GM19395 (cell line): ENCODE results near the gene SLC9A3.

Experiments used
- ATAC-seq: cut with Tn5 transposase; IDR thresholded peaks from one replicate; pipeline ENCODE4 v1.9.1; 2021; ENCODE audit warnings: mild to moderate bottlenecking, moderate library complexity; ENCODE audit not compliant: unreplicated experiment

SLC9A3 gene

DNA sequence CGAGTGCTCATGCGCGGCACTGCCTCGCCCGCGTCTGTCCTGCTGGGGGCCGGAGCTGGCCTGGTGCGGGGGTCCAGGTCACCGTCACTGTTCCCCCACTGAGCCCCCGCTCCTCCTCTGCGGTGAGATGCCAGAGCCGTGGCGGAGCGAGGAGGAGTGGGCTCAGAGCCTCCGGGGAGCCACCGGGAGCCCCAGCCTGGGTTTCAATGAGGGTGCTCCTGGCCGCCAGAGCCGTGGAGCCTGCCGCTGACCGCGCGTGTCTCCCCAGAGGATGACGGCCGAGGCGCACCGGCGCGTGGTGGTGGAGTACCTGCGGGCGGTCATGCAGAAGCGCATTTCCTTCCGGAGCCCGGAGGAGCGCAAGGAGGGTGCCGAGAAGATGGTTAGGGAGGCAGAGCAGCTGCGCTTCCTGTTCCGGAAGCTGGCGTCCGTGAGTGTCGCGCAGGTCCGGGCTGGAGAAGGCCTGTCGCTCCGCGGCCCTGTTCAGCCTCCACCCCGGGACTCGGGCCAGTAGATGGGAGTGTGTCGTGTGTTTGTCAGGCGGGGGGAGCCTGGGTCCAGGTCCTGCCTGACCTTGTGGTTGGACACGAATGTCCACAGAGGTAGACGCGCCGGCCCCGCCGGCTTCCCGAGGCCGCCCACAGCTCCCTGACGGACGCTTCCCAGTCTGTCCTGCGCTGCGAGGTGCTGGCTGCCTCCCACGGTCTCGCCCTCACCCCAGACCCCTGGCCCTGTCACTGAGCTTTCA is 59.2 kb downstream of the SLC9A3 start:
- no peak for ATAC-seq

DNA sequence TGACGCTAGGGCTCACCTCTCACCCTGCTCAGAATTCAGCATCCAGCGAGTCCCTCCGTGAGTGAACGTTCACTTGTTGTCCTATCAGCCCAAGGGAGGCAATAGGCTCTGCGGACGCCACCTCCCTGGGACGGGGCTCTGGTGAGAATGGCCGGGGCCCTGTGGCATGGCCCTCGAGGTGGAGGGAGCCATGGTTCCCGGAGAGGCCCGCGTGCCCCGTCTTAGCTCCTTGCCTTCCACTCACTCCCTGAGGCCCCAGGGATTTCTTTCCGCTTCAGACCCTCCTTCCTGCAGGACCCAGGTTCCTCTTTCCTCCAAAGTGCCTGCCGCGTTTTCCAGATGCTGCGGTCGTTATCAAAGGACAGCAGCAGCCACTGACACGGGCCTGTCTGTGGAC is 59.8 kb downstream of the SLC9A3 start:
- no peak for ATAC-seq

DNA sequence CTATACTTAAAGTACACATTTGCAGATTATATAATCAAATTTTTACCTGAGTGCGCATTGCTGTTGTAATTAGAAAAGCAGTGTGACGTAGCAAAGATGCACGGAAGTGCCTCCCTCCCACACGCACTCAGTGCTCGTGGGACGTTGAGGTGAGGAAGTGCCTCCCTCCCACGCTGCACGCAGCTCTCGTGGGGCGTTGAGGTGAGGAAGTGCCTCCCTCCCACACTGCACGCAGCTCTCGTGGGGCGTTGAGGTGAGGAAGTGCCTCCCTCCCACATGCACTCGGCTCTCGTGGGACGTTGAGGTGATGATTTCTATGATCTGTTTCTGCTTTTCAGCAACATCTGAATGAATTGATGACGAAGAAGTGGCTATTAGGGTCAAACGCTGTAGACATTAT is 60.3 kb downstream of the SLC9A3 start:
- ATAC-seq, result no peak

DNA sequence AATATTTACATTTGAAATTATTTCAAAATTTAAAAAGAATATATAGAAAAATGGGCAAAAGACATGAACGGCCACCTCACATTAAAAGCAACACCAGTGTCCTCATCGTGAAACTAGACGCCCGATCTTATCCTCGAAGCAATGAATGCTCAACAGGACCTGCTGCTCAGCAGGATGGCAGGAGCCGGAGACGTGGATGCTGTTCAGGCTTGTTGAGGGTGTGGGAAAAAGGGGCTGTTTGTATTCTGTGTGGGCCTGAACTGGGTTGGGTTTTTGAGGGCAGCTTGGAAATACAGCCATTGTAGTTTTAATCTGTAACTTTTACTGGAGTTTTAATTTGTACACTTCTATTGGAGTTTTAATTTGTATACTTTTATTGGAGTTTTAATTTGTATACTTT is 60.9 kb downstream of the SLC9A3 start:
- ATAC-seq, result no peak

DNA sequence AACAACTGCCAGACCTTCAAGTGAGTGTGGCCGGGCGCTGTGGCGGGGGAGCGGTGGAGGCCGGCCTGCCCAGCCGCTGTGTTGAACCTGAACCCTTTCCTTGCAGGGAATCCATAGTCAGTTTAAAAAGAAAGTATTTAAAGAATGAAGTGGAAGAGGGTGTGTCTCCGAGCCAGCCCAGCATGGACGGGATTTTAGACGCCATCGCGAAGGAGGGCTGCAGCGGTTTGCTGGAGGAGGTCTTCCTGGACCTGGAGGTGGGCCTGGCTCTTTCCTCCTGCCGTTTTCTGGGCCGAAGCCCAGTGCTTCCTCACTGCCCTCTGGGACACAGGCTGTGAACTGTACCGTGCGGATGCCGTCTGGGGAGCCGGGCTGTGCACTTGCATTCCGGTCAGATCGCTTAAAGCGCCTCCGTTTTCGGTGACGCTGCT is 62.2 kb downstream of the SLC9A3 start:
- no peak for ATAC-seq

DNA sequence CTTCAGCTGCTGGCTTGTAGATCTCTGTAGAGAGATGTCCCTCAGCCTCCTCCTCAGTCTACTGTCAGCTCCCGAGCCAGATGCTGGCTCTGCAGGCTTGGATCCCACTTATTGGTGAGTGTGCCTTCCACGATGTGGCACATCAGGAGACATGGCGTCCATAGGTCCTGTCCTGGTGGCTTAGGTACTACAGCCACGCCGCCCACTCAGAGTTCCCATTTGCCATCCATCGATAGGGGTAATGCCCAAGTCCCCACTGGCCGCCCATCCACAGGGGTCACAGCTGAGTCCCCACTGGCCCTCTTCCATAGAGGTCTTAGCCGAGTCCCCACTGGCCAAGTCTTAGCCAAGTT is 64.0 kb downstream of the SLC9A3 start:
- ATAC-seq, result no peak

DNA sequence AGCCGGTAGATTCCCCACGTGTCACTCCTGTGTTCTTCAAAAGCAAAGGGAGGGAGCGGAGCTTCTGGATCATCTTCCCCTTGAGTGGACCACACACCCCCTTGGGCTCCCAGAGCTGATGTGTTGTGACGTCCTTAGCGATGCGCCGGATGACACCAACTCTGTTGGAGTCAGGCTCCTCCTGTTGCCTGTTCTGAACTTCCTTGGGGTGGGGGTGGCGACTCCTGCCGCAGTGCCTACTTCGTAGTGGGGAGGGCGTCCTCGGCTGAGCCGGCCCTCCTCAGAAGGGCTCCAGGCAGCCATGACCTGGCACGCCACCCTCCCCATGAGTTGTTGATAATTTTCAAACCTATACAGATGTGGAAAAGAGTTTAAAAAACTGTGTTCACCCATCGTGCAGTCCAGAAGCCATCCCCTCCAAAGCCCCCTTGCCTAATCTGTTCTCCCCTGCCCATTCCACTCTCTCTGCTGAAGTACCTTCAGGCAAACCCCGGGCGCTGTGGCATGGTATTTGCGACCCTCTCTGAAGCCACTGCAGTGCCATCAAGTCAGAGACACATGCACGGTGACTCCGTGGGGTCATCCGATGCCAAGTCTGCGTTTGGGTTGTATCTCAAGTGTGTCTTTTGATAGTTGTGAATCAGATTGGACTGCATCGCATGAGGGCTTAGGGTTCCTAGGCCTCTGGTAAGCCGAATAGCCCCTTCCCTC is 64.5 kb downstream of the SLC9A3 start:
- no peak for ATAC-seq

DNA sequence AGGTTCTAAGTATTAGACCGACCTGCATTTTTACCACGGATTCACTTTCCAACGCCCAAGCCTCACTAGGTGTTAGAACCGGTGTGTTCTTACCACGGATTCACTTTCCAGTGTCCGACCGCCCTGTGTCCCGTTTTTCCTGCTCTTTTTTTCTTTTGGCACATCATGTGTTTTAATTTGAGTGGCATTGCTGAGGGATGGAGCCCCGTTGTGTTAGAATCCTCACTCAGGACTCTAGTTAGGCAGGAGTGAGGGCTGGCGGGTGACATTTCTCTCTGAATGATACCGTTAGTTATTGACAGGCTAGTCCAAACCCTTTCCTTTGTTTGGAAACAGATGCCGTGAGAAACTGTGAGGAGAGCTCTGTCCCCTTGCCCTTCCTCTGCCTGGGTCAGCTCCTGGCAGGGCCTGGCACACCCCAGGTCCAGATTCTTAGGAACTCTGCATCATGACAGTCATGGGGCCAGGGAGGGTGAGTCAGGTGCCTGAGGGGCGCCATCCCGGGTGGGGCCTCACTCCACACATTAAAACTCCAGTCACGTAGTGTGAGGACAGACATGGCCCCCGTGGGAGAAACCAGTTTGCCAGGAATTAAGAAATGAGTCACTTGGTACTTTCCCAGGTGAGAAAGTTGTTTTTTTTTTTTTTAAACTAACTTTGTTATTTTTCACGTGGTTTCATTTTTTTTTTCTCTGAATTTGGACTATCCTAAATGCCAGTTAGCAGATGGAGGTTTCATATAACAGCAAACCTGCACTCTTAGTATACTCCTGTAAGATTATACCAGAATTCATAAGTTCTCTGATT is 65.5 kb downstream of the SLC9A3 start:
- ATAC-seq, result peak; percentile 64

DNA sequence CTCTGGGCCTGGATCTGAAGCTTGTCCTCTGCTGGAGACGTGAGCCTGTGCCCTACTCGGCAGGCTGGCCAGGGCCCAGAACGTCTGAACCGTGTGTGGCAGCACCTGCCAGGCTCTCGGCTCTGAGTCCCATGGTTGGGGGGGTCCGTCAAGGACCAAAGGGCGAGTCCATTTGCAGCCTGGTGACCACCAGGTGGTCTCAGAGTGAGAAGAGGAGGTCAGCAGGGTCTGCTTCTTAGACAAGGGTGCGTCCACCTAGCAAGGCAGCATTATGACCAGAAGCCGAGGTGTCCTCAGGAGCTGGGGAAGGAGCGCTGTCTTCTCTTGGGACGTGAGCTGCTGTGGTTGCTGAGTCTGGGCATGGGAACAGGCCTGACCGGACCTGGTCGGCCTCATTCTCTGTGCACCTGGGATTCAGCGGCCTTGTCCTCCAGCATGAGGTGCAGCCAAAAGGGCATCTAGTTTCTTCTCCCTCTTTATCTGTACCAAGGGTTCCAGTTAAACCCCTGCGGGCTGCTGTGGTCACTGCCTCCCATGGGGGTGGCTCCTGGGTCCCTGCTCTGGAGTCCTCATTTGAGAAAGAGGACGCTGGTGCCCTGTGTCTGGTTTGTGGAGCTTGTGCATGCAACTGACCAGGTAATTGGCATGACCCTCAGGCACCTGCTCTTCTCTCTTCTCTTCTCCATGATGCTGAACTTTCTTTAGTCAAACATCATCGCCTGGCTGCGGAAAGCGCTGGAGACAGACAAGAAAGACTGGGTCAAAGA is 66.9 kb downstream of the SLC9A3 start:
- no peak for ATAC-seq

DNA sequence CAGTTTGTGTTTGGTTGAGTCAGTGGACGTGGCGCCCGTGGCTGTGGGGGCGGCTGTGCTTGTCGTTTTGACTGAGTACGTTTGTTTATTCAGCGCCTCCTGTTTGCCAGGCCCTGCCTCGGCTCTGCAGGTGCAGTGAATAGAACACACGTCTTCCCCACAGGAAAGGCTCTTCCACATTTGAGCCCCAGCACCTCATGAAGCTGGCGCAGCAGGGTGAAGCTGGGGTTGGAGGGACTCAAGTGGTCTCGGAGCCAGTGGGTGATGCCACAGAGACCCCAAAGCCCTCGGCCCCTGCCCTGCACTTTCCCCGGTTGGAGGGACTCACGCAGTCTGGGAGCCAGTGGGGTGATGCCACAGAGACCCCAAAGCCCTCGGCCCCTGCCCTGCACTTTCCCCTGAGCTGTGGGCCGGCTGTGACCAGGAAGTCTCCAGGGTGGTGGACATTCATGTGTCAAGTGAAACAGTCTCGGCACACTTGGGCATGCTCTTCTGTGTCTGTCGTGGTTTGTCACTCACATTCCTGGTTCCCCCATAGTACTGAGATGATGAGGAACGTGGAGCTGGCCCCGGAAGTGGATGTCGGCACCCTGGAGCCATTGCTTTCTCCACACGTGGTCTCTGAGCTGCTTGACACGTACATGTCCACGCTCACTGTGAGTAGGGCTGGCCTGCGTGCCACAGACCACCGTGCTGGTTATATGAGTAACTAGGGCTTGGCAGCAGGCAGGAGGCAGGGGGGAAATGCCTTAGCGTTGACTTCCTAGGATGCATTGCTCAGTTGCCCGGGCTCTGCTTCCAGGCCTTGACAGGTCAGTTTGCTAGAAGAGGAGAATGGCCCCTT is 67.7 kb downstream of the SLC9A3 start:
- ATAC-seq, result no peak

DNA sequence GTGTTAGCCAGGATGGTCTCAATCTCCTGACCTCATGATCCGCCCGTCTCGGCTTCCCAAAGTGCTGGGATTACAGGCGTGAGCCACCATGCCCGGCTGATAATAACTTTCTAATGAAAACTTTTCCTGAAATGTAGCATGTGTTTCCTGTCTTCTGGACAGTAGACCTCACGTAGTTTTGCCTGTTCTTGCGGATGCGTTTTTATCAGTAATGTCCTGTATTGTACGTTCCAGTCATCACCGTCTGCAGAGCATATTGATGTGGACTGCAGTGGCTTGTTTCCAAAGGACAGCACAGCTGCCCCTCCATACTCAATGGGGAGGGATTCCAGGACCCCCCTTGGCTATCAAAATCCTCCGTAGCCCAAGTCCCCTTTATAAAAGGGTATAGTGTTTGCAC is 68.4 kb downstream of the SLC9A3 start:
- ATAC-seq, result no peak

DNA sequence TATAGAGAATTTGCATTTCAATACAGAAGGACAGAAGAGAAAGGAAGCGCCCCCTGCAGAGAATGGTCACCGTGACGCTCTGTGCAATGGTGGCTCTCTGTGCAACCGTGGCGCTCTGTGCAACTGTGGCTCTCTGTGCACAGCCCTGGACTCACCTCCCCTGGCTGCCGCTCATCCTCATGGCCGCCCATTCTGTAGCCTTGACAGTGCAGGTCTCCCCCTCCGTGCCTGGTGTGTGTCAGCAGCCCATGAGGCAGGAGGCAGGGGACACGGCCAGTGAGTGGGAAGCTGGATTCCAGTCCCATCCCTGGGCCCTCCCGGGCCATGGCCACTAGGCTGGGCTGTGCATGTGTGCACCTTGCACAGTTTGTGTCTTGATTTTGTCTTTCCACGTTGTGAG is 69.3 kb downstream of the SLC9A3 start:
- no peak for ATAC-seq

DNA sequence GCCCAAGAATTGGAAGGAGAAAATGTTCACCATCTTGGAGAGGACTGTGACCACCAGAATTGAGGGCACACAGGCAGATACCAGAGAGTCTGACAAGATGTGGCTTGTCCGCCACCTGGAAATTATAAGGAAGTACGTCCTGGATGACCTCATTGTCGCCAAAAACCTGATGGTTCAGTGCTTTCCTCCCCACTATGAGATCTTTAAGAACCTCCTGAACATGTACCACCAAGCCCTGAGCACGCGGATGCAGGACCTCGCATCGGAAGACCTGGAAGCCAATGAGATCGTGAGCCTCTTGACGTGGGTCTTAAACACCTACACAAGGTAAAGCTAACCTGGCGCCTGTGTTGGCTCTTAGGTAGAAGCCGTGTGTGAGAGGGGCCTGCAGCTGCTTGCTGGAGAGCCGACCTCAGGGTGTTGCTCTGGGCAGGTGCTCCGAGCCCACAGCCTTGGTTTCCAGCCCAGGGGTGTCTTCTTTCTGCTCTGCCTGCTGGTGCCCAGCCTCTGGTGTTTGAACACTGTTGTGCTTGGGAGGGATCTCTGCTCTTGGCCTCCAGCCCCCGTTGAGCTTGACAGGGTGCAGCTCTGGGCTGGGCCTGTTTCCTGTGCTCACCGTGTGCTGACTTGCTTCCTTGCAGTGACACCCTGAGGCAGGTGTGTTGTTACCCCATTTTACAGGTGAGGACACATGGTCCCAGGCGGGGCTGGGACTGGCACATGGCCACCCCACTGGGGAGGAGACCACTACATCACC is 70.3 kb downstream of the SLC9A3 start:
- no peak for ATAC-seq

DNA sequence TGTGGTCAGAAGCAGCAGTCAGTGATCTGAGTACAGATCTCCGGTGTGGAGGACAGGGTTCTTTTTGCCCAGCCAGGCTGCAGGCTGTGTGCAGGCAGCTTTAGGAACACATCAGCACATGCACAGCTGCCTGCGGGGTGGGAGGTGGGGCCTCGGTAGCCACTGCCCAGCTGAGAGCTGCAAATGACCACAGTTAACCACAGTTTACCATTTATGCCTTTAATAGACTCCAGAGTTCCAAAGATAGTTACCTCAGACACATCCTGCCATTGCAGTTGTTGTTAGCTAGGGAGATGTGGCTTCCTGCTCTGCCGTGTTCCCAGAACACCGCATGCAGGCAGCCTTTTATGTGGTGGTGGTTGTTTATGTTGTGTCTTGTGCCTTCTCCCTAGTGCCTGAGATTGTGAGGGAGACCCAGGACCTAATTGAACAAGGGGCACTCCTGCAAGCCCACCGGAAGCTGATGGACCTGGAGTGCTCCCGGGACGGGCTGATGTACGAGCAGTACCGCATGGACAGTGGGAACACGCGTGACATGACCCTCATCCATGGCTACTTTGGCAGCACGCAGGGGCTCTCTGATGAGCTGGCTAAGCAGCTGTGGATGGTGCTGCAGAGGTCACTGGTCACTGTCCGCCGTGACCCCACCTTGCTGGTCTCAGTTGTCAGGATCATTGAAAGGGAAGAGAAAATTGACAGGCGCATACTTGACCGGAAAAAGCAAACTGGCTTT is 71.1 kb downstream of the SLC9A3 start:
- no peak for ATAC-seq

DNA sequence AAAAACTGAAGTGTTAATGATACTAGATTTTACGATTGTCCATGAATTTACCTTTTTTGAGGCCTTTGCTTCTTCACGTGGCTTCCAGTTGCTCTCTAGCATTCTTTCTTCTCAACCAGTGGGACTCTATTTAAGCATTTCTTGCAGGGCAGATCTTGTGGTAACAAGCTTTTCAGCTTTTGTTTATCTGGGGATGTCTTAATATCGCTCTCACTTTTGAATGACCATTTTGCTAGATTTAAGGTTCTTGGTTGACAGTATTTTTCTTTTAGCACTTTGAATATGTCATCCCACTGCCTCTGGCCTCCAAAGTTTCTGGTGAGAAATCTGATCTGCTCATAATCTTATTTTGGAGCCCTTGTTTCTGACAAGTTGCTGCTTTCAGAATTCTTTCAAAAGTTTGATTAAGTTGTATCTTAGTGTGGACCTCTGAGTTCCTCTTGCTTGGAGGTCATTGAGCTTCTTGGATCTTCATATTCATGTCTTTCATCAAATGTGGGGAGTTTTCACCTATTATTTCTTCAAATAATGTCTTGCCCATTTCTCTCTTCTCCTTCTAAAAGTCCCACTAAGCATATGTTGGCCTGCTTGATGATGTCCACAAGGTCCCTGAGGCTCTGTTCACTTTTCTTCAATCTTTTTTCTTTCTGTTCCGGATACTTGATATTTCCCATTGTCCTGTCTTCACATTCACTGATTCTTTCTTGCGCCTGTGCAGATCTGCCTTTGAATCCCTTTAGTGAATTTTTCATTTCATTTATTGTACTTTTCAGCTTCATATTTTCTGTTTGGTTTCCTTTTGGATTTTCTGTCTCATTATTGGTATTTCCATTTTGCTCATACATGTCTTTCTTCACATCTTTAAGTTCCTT is 72.4 kb downstream of the SLC9A3 start:
- ATAC-seq, result no peak

DNA sequence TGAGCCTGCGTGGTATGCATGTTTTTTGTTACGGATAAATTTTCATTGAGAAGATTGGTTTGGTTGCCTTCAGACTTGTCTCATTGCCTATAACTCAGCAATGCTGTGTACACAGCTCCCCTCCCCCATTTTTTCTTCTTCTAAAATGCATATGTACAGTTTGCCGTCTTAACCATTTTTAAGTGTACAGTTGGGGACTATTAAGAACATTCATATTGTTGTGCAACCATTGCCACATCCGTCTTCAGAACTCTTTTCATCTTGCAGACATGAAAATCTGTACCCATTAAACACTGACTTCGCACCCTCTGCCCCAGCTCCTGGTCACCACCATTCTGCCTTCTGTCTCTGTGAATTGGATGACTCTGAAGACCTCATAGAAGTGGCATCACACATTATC is 75.1 kb downstream of the SLC9A3 start:
- no peak for ATAC-seq

DNA sequence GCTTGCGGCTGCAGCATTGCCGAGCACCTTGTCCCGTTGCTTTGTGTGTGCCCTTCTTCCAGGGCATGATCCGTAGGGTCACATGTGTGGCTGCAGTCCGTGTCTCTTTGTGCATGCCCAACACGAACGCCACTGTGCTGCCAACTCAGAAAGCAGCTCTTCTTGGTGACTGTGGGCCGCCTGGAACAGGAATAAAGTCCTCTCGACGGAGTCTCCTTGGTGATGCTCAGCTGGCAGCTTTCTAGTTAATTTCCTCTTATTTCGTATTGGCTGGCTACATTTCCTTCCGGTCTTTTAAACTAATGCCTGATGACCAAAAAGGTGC is 75.5 kb downstream of the SLC9A3 start:
- ATAC-seq, result no peak
